Cardiac fibroblast (primary cell): ENCODE measurements around the gene BCR.

Source experiments
- DNase-seq, 2 donors: peaks; one replicate each; pipeline versions ENCODE4 v3.0.0 to v3.0.0-alpha.2; 2010; ENCODE audit warnings: low read depth in 2 of 2
- H3K4me3 ChIP-seq, 2 donors: replicated peaks in 1 of 2; 1 replicate in 1 of 2; 2 replicates in 1 of 2; pipeline ENCODE4 v1.5.1; 2011; ENCODE audit warnings: low read depth in 2 of 2, low read length in 2 of 2, mild to moderate bottlenecking in 2 of 2, moderate library complexity in 1 of 2
- TF ChIP-seq, protein P1 (sequence below): IDR thresholded peaks from one replicate; pipeline ENCODE4 v1.5.1; 2011; ENCODE audit warnings: low read depth, mild to moderate bottlenecking, low read length, inconsistent platforms

Gene BCR

DNA sequence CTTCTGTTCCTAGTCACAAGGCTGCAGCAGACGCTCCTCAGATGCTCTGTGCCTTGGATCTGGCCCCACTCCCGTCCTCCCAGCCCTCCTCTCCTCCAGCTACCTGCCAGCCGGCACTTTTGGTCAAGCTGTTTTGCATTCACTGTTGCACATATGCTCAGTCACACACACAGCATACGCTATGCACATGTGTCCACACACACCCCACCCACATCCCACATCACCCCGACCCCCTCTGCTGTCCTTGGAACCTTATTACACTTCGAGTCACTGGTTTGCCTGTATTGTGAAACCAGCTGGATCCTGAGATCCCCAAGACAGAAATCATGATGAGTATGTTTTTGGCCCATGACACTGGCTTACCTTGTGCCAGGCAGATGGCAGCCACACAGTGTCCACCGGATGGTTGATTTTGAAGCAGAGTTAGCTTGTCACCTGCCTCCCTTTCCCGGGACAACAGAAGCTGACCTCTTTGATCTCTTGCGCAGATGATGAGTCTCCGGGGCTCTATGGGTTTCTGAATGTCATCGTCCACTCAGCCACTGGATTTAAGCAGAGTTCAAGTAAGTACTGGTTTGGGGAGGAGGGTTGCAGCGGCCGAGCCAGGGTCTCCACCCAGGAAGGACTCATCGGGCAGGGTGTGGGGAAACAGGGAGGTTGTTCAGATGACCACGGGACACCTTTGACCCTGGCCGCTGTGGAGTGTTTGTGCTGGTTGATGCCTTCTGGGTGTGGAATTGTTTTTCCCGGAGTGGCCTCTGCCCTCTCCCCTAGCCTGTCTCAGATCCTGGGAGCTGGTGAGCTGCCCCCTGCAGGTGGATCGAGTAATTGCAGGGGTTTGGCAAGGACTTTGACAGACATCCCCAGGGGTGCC lies 109.8 kb downstream of the BCR start:
- H3K4me3 ChIP-seq = no peak overlapping the region
- TF ChIP-seq, protein P1, sequence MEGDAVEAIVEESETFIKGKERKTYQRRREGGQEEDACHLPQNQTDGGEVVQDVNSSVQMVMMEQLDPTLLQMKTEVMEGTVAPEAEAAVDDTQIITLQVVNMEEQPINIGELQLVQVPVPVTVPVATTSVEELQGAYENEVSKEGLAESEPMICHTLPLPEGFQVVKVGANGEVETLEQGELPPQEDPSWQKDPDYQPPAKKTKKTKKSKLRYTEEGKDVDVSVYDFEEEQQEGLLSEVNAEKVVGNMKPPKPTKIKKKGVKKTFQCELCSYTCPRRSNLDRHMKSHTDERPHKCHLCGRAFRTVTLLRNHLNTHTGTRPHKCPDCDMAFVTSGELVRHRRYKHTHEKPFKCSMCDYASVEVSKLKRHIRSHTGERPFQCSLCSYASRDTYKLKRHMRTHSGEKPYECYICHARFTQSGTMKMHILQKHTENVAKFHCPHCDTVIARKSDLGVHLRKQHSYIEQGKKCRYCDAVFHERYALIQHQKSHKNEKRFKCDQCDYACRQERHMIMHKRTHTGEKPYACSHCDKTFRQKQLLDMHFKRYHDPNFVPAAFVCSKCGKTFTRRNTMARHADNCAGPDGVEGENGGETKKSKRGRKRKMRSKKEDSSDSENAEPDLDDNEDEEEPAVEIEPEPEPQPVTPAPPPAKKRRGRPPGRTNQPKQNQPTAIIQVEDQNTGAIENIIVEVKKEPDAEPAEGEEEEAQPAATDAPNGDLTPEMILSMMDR = peak; percentile 91
- DNase-seq = peak; percentile 63 to 68

DNA sequence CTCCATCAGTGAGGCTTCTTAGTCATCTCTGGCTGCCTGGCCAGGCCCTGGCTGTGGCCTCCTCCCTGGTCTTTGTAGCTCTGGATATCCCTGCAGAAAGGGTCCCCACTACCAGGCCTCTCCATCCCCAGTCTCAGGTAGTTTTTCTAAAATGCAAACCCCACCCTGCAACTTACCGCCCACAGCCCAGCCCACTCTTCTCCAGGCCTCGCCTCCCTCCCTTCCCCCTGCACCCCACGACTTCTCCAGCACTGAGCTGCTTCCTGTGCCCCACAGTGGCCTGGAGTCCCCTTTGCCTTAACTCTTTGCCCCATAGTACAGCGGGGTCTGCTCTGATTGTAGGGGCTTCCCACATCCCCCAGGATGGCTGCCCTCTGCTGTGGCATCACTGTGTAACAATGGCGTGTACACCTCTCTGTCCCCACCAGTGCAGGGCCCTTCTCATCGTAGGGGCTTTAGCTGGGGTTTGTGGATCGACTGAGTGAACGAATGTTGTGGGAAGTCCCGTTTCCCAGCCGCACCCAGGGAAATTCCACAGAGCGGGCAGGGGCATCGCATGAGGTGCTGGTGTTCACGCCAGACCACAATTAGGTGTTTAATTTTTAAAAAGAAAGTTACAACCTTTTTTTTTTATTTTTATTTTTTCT lies 111.6 kb downstream of the BCR start:
- H3K4me3 ChIP-seq = no peak overlapping the region
- TF ChIP-seq, protein P1 = no peak
- DNase-seq = no peak

DNA sequence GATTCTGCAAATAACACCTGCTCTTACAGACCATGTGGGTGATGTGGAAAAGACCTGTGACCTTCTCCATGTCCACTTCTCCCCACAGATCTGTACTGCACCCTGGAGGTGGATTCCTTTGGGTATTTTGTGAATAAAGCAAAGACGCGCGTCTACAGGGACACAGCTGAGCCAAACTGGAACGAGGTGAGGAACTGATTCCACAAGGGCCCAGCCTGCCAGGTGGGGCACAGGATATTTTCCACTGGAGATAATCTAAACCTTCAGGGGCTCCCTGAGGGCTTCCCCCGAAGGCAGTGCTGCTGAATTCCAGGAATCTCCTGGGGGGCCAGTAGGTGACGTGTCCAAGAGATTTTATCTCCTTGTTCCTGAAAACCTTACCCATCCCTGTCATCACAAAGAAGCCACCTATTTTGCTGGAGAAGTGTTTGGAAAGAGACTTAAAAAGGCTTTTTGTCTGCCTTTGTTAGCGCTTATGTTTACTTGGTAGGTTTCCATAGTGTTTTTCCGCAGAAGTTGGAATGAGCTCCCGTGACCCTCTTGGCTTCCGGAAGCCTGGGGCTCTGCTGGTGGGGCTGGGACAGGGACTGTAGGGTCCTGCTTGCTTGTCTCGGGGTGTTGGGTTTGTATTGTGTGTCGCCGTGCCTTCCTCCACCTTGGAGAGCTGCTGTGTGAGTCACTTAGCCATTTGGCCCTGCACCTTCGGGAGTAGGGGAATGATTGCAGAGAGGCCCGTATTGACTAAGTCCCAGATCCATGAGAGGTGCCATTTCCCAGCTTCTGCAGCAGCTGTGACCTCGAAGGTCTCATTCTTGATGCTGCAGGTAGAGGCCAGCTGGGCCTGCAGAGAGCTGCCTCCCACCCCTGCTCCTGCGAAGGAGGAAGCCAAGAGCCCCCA lies 112.4 kb downstream of the BCR start:
- TF ChIP-seq, protein P1 = no peak
- no peak for DNase-seq
- no peak overlapping the region for H3K4me3 ChIP-seq

DNA sequence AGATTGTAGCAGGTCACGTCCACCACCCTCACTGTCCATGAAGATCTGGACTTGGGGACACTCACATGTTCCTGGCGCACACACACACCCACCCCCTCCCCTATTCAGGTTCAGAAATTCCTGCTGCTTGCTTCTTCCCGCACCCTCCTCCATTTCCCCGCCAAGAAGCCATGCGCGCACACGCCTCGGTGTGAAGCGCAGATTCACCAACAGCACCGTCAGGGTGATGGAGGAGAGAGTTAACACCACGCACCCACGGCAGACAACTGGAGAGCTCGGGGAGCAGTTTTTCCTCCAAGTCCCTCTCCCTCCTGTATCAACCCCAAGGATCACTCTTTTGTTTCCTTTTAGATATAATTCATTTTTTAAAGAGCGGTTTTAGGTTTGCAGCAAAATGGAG lies 113.4 kb downstream of the BCR start:
- TF ChIP-seq, protein P1 = no peak
- no peak overlapping the region for H3K4me3 ChIP-seq
- DNase-seq = no peak

DNA sequence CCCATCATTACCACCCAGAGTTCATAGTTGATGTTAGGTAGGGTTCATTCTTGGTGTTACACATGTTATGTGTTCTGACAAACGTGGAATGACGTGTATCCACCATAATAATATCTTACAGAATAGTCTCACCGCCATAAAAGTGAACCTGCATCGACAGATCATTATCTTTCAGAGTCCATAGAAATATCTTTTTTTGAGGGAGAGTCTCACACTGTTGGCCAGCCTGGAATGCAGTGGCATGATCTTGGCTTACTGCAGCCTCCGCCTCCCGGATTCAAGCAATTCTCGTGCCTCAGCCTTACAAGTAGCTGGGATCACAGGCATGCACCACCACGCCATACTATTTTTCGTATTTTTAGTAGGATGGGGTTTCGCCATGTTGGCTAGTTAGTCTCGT lies 113.9 kb downstream of the BCR start:
- TF ChIP-seq, protein P1 = no peak
- DNase-seq = no peak

DNA sequence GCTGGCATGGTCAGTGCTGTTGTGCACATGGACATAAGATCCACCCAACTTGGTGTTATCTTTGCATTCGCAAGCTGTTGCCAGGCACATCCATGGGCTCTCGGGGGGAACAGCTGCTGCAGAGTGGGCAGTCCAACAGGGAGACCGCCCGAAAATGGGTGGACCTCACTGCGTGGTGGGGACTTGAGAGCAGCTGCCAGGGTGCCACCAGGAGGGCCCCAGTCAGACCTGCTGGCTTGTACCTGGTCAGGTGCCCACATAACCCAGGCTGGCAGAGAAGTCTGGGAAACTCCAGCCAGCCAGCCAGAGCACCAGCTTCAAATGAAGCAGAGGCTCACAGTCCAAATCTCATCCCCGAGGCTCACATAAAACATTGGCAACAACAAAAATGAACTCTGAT lies 120.2 kb downstream of the BCR start:
- no peak overlapping the region for H3K4me3 ChIP-seq
- no peak for DNase-seq
- TF ChIP-seq, protein P1 = no peak

More for the DNA sequence above, 113.9 kb downstream of the BCR start:
- no peak overlapping the region for H3K4me3 ChIP-seq
